C4-2B (cell line): ENCODE results near the gene RCOR1.

Experiments
- ZFX ChIP-seq: fragments of 450-650 bp; IDR thresholded peaks from 2 replicates; pipeline ENCODE4 v1.6.1; 2017
- TF ChIP-seq, protein P1 (sequence below): fragments of 450-650 bp; conservative IDR thresholded peaks from 2 replicates; pipeline ENCODE4 v1.5.1; 2017; ENCODE audit warnings: mild to moderate bottlenecking

- TF ChIP-seq, protein P1, sequence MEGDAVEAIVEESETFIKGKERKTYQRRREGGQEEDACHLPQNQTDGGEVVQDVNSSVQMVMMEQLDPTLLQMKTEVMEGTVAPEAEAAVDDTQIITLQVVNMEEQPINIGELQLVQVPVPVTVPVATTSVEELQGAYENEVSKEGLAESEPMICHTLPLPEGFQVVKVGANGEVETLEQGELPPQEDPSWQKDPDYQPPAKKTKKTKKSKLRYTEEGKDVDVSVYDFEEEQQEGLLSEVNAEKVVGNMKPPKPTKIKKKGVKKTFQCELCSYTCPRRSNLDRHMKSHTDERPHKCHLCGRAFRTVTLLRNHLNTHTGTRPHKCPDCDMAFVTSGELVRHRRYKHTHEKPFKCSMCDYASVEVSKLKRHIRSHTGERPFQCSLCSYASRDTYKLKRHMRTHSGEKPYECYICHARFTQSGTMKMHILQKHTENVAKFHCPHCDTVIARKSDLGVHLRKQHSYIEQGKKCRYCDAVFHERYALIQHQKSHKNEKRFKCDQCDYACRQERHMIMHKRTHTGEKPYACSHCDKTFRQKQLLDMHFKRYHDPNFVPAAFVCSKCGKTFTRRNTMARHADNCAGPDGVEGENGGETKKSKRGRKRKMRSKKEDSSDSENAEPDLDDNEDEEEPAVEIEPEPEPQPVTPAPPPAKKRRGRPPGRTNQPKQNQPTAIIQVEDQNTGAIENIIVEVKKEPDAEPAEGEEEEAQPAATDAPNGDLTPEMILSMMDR = no peak
- TF ChIP-seq ZFX = no peak
Measured at GRCh38 chr14:102544747-102545460, 47.5 kb upstream of the RCOR1 start.
